GM12864 (cell line): ENCODE data around the gene EPS8.
A peak's percentile ranks its signal among the peaks of the same experiment; 100 is the strongest.

ENCODE experiments used
- DNase-seq: peaks from one replicate; pipeline ENCODE4 v3.0.0-alpha.2; 2011; ENCODE audit warnings: low read depth
- H3K4me3 ChIP-seq: 2 replicates; pipeline ENCODE4 v1.5.1; 2011; ENCODE audit warnings: mild to moderate bottlenecking, low read depth, low read length, control low read depth
- CTCF ChIP-seq: IDR thresholded peaks from 2 replicates; pipeline ENCODE4 v1.5.1; 2011; ENCODE audit warnings: low read depth, mild to moderate bottlenecking, moderate library complexity, low read length, control low read depth, inconsistent platforms; ENCODE audit errors: missing control alignments

EPS8 gene

GRCh38 chr12:15707516-15708199, 81.5 kb downstream of the EPS8 start:
- DNase-seq: no peak
- TF ChIP-seq CTCF: no peak
- H3K4me3 ChIP-seq: no peak overlapping the region

GRCh38 chr12:15706010-15706676, 83.0 kb downstream of the EPS8 start:
- DNase-seq: no peak
- no peak for TF ChIP-seq CTCF
- no peak overlapping the region for H3K4me3 ChIP-seq

GRCh38 chr12:15705606-15706005, 83.6 kb downstream of the EPS8 start:
- H3K4me3 ChIP-seq: no peak overlapping the region
- no peak for DNase-seq
- no peak for TF ChIP-seq CTCF

- TF ChIP-seq CTCF: no peak
- H3K4me3 ChIP-seq: no peak overlapping the region
- no peak for DNase-seq
These were observed 86.9 kb downstream of the EPS8 start for GRCh38 chr12:15702276-15702675.

GRCh38 chr12:15701631-15702156, 87.5 kb downstream of the EPS8 start:
- no peak for TF ChIP-seq CTCF
- no peak overlapping the region for H3K4me3 ChIP-seq
- no peak for DNase-seq

GRCh38 chr12:15701206-15701605, 88.0 kb downstream of the EPS8 start:
- no peak overlapping the region for H3K4me3 ChIP-seq
- no peak for DNase-seq
- no peak for TF ChIP-seq CTCF

GRCh38 chr12:15700595-15700994, 88.6 kb downstream of the EPS8 start:
- TF ChIP-seq CTCF: no peak
- DNase-seq: peak; percentile 24
- H3K4me3 ChIP-seq: no peak overlapping the region
